OCI-LY7 (cell line): Measurements from ENCODE around the gene SPOCK1. TPM values are rescaled to one million over a fixed set of nuclear protein-coding genes. Genes with fewer than 3 reads are reported as not detected.

Experiments
- BruUV-seq: library from RNA; stranded (reverse); fragments of 400-500 nt; replicated peaks from 2 replicates; lab custom pipeline; 2021; lab: Mats Ljungman, UMichigan
- CTCF ChIA-PET: fragments of 300-600 bp; sonication (Branson Sonifier 250); formaldehyde crosslinking; loops from one replicate; lab custom pipeline; 2022; ENCODE audit warnings: antibody characterized with exemption; ENCODE audit not compliant: unreplicated experiment; lab: Charles Lee
- POLR2A ChIA-PET: fragments of 300-600 bp; sonication (Branson Sonifier 250); formaldehyde crosslinking; loops from one replicate; lab custom pipeline; 2022; ENCODE audit warnings: antibody characterized with exemption; lab: Charles Lee
- DNase-seq: peaks from one replicate; pipeline ENCODE4 v3.0.0-alpha.2; 2015; ENCODE audit warnings: low spot score
- H2AFZ ChIP-seq: fragments of 200-600 bp; sonication (generic), shearing (Covaris generic); 2 replicates; pipeline ENCODE4 v1.6.1; 2014; ENCODE audit warnings: mild to moderate bottlenecking, antibody characterized with exemption, low read length, moderate library complexity
- H3K27ac ChIP-seq: fragments of 200-600 bp; sonication (generic); 2 replicates; pipeline ENCODE4 v1.5.1; 2014; ENCODE audit warnings: mixed run types, low read depth, mild to moderate bottlenecking, moderate library complexity, low read length, inconsistent platforms; ENCODE audit not compliant: poor library complexity, severe bottlenecking
- H3K36me3 ChIP-seq: fragments of 200-600 bp; sonication (generic); 2 replicates; pipeline ENCODE4 v1.6.1; 2014; ENCODE audit warnings: mild to moderate bottlenecking, antibody characterized with exemption, low read length, moderate library complexity, mixed read lengths; ENCODE audit not compliant: insufficient read depth
- H3K4me1 ChIP-seq: fragments of 200-600 bp; sonication (generic); 2 replicates; pipeline ENCODE4 v1.5.1; 2014; ENCODE audit warnings: mild to moderate bottlenecking, low read length; ENCODE audit not compliant: insufficient read depth, poor library complexity, severe bottlenecking
- H3K4me2 ChIP-seq: fragments of 200-600 bp; sonication (generic); 2 replicates; pipeline ENCODE4 v1.6.1; 2014; ENCODE audit warnings: mild to moderate bottlenecking, low read length
- H3K4me3 ChIP-seq: fragments of 200-600 bp; sonication (generic); 2 replicates; pipeline ENCODE4 v1.5.1; 2014; ENCODE audit warnings: mild to moderate bottlenecking, low read depth, low read length; ENCODE audit not compliant: poor library complexity, severe bottlenecking
- H3K79me2 ChIP-seq: fragments of 200-600 bp; sonication (generic); 2 replicates; pipeline ENCODE4 v1.6.1; 2016; ENCODE audit warnings: low read depth, mild to moderate bottlenecking, low read length, moderate library complexity, mixed read lengths; ENCODE audit not compliant: insufficient read depth
- H3K9me2 ChIP-seq: fragments of 200-600 bp; sonication (generic); 2 replicates; pipeline ENCODE4 v1.6.1; 2016; ENCODE audit warnings: mild to moderate bottlenecking, low read length, mixed read lengths; ENCODE audit not compliant: insufficient read depth
- H3K9me3 ChIP-seq: fragments of 200-600 bp; sonication (generic); 2 replicates; pipeline ENCODE4 v1.6.1; 2014; ENCODE audit warnings: mild to moderate bottlenecking, mixed run types, low read length, mixed read lengths
- H4K20me1 ChIP-seq: fragments of 200-600 bp; sonication (generic); 2 replicates; pipeline ENCODE4 v1.6.1; 2014; ENCODE audit warnings: mild to moderate bottlenecking, antibody characterized with exemption, low read length, moderate library complexity, mixed read lengths; ENCODE audit not compliant: insufficient read depth
- EZH2phosphoT487 ChIP-seq: fragments of 200-600 bp; sonication (generic); IDR thresholded peaks from 2 replicates; pipeline ENCODE4 v1.6.1; 2018; ENCODE audit warnings: low read depth, borderline replicate concordance, mild to moderate bottlenecking, mixed run types, antibody characterized with exemption, low read length, moderate library complexity, mixed read lengths
- intact Hi-C: fragments of 100-400 bp; cut with micrococcal nuclease; formaldehyde crosslinking; loops from one replicate; pipeline ENCODE4 v1.10.0; 2022; ENCODE audit not compliant: unreplicated experiment
- total RNA-seq, 2 experiments: library from RNA; depleted of rRNA in 1 of 2; stranded (reverse); fragments of >200 nt in 1 of 2; shearing (Covaris generic) in 1 of 2; gene quantifications; 2 replicates each; pipeline ENCODE4 v1.2.3, GENCODE V29; 2014 to 2022
- TF ChIP-seq, protein P1 (sequence below): fragments of 200-600 bp; sonication (generic); conservative IDR thresholded peaks from 2 replicates; pipeline ENCODE4 v1.5.1; 2014; ENCODE audit warnings: mild to moderate bottlenecking, antibody characterized with exemption, low read length, moderate library complexity, mixed read lengths

The SPOCK1 gene
- total RNA-seq, 2 experiments from 2014 or later = 0.29 to 1.5 TPM

DNA sequence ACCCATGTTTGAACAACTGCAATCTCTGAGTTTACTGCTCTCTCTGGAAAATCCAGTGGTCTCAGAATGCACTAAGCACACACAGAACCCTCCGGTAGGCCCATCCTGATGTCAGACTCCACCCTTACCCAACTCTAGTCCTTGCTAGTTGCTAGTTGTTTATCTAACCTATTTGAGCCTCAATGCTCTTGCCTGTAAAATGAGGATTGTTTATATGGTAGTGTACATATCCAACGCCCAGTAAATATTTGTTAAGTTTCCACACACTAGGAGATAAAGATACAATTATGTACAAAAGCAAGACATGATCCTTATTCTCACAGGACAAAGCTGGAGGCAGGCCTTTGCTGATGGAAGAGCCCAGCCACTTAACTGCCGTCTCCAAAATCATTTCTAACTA, 192.2 kb downstream of the SPOCK1 start:
- no TSS peak for BruUV-seq
- Histone ChIP-seq H3K4me1 (no peaks in the 10 kb centered on the region), H3K36me3 (no peaks in the 10 kb centered on the region), H3K9me2 (no peaks in the 10 kb centered on the region), H3K4me3 (no peak overlapping the region), H3K9me3 (no peaks in the 10 kb centered on the region), H3K27ac (no peak overlapping the region), H3K79me2 (no peaks in the 10 kb centered on the region), H3K4me2 (no peak overlapping the region), H2AFZ (no peak overlapping the region), H4K20me1 (no peaks in the 10 kb centered on the region)
- intact Hi-C loops = no loop called here
- ChIA-PET CTCF (no interaction called here), POLR2A (interaction anchor here (0.6 kb wide), 1 partner anchor 515 kb away, joined by 3 read pairs; no protein-coding TSS in a partner anchor)
- TF ChIP-seq, protein P1, sequence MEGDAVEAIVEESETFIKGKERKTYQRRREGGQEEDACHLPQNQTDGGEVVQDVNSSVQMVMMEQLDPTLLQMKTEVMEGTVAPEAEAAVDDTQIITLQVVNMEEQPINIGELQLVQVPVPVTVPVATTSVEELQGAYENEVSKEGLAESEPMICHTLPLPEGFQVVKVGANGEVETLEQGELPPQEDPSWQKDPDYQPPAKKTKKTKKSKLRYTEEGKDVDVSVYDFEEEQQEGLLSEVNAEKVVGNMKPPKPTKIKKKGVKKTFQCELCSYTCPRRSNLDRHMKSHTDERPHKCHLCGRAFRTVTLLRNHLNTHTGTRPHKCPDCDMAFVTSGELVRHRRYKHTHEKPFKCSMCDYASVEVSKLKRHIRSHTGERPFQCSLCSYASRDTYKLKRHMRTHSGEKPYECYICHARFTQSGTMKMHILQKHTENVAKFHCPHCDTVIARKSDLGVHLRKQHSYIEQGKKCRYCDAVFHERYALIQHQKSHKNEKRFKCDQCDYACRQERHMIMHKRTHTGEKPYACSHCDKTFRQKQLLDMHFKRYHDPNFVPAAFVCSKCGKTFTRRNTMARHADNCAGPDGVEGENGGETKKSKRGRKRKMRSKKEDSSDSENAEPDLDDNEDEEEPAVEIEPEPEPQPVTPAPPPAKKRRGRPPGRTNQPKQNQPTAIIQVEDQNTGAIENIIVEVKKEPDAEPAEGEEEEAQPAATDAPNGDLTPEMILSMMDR = no peak
- no peak for TF ChIP-seq EZH2phosphoT487
- DNase-seq = no peak

DNA sequence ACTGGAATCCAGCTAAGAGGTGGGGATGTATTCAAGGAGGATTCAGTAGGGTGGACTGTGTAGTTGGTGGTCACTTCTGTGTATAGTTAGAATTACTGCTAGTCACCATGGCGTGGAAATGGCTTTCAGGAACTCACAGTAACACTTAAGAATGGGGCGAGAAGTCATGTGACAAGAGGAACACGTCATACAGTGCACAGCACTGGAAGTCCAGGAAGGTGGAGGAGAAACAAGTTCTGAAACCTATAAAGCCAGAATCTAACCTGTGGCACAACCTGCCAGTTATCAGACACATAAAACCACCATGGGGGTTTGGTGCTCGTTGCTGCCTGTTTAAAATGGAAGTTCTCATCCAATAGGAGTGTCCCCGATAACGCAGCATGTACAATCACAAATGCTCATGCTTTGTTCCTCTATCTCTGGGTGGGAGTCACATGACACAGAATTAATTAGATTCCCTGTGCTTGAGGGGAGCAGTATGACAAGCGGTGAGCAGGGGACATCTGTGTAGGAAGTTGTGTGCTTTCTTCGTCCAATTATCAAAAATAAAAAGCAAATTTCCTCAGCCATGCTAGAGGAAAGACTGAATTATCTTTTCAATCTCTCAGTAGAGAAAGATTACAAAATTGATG, 193.0 kb downstream of the SPOCK1 start:
- no peaks in the 10 kb centered on the region for H3K36me3 ChIP-seq
- H2AFZ ChIP-seq = 0 out of 2 replicates have a peak overlapping the region, but pooled peaks have one; percentile 41
- ChIA-PET CTCF (interaction anchor here (0.6 kb wide), 1 partner anchor 1477 kb away, joined by 3 read pairs; no protein-coding TSS in a partner anchor), POLR2A (no interaction called here)
- no peaks in the 10 kb centered on the region for H3K9me2 ChIP-seq
- no TSS peak for BruUV-seq
- DNase-seq = no peak
- TF ChIP-seq, protein P1 = no peak
- TF ChIP-seq EZH2phosphoT487 = no peak
- no peaks in the 10 kb centered on the region for H3K79me2 ChIP-seq
- H3K9me3 ChIP-seq = no peaks in the 10 kb centered on the region
- H3K27ac ChIP-seq = no peak overlapping the region
- H3K4me3 ChIP-seq = no peak overlapping the region
- no peak overlapping the region for H3K4me2 ChIP-seq
- intact Hi-C loops = no loop called here
- H3K4me1 ChIP-seq = no peaks in the 10 kb centered on the region
- H4K20me1 ChIP-seq = no peaks in the 10 kb centered on the region

DNA sequence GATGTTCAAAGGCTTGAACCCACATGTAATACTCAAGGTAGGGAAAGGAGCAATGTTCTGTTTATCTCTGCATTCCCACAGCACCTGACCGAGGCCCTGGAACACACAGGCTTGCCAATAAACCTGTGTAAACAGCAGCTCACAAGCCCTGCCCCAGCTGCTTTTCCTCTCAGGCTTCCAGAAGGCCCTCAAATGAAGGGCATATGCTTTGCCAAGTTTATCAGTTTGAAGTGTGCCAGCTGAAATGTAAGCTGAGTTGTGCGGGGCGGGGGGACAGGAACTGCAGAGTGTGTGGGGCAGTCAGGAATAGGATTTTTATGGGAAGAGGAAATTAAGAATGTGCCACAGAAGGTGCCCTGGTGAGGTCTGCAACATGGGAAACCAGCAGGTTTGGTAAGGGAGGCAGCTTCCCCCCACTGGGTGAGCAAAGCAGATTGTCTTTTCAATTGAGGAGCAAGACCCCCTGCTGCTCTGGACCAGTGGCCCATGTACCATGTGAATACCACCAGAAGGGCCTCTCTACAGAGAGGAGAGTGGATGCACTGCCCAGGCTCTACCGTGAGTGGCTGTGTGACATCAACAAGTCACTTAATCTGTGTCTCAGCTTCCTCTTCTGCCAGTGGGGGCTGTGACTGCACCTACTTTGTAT, 194.8 kb downstream of the SPOCK1 start:
- no peaks in the 10 kb centered on the region for H3K9me3 ChIP-seq
- H3K36me3 ChIP-seq = no peaks in the 10 kb centered on the region
- H3K4me1 ChIP-seq = no peaks in the 10 kb centered on the region
- CTCF ChIA-PET = no interaction called here
- DNase-seq = no peak
- H4K20me1 ChIP-seq = no peaks in the 10 kb centered on the region
- POLR2A ChIA-PET = interaction anchor here (1.2 kb wide), 1 partner anchor 16 kb away, joined by 4 read pairs; no protein-coding TSS in a partner anchor
- intact Hi-C loops = no loop called here
- TF ChIP-seq, protein P1 = no peak
- no peak for TF ChIP-seq EZH2phosphoT487
- no peaks in the 10 kb centered on the region for H3K79me2 ChIP-seq
- H2AFZ ChIP-seq = no peak overlapping the region
- no TSS peak for BruUV-seq
- no peak overlapping the region for H3K4me2 ChIP-seq
- H3K9me2 ChIP-seq = no peaks in the 10 kb centered on the region
- H3K27ac ChIP-seq = no peak overlapping the region
- no peak overlapping the region for H3K4me3 ChIP-seq
